Bronchial epithelial cell (primary cell): ENCODE data around the gene STAM. TPM values are rescaled to one million over a fixed set of nuclear protein-coding genes. Genes with fewer than 3 reads are reported as not detected.

Experiments used
- DNase-seq: peaks from one replicate; pipeline ENCODE4 v3.0.0-alpha.2; 2010; ENCODE audit warnings: low read depth
- FAIRE-seq: peaks from 2 replicates; lab custom pipeline; 2011; peaks lifted over from hg19 to GRCh38; lab: Jason Lieb, UNC
- H3K27me3 ChIP-seq: 2 replicates; pipeline ENCODE4 v1.5.1; 2011; ENCODE audit warnings: low read length; ENCODE audit not compliant: control insufficient read depth, insufficient read depth
- H3K36me3 ChIP-seq: 2 replicates; pipeline ENCODE4 v1.5.1; 2011; ENCODE audit warnings: low read length; ENCODE audit not compliant: control insufficient read depth, insufficient read depth
- H3K4me3 ChIP-seq: 2 replicates; pipeline ENCODE4 v1.5.1; 2011; ENCODE audit warnings: mild to moderate bottlenecking, low read depth, low read length, control low read depth
- total RNA-seq: library from RNA; depleted of rRNA; stranded (reverse); fragments of >200 nt; gene quantifications from 2 replicates; pipeline ENCODE4 v1.2.1, GENCODE V29; 2014
- TF ChIP-seq, protein P1 (sequence below): IDR thresholded peaks from 2 replicates; pipeline ENCODE4 v1.5.1; 2011; ENCODE audit warnings: mild to moderate bottlenecking, moderate library complexity, low read length, control low read depth, inconsistent platforms; ENCODE audit not compliant: insufficient read depth, severe bottlenecking

Gene STAM
- total RNA-seq, 1 donor from 2014 or later = 21.9 TPM

DNA sequence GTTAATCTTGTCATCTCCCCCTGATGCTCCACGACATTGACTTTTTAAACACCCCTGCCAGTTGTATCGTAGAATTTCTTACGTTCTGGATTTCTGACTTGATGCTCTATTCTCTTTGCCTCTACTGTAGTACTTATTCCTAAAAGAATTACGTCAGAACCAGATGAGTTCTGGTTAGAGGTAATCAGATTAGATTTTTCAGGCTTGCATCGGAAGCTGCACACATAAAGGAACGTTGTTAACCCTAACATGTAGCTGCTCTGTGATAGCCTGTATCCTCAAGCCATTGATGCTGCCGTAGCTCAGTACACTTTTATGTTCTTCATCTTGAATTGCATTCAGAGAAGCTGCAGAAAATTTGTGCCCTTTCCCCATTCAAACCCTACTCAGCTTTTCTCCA, 81.8 kb downstream of the STAM start:
- no peaks in the 10 kb centered on the region for H3K36me3 ChIP-seq
- FAIRE-seq (no peak), DNase-seq (no peak)
- H3K27me3 ChIP-seq = no peaks in the 10 kb centered on the region
- TF ChIP-seq, protein P1, sequence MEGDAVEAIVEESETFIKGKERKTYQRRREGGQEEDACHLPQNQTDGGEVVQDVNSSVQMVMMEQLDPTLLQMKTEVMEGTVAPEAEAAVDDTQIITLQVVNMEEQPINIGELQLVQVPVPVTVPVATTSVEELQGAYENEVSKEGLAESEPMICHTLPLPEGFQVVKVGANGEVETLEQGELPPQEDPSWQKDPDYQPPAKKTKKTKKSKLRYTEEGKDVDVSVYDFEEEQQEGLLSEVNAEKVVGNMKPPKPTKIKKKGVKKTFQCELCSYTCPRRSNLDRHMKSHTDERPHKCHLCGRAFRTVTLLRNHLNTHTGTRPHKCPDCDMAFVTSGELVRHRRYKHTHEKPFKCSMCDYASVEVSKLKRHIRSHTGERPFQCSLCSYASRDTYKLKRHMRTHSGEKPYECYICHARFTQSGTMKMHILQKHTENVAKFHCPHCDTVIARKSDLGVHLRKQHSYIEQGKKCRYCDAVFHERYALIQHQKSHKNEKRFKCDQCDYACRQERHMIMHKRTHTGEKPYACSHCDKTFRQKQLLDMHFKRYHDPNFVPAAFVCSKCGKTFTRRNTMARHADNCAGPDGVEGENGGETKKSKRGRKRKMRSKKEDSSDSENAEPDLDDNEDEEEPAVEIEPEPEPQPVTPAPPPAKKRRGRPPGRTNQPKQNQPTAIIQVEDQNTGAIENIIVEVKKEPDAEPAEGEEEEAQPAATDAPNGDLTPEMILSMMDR = no peak
- no peak overlapping the region for H3K4me3 ChIP-seq

DNA sequence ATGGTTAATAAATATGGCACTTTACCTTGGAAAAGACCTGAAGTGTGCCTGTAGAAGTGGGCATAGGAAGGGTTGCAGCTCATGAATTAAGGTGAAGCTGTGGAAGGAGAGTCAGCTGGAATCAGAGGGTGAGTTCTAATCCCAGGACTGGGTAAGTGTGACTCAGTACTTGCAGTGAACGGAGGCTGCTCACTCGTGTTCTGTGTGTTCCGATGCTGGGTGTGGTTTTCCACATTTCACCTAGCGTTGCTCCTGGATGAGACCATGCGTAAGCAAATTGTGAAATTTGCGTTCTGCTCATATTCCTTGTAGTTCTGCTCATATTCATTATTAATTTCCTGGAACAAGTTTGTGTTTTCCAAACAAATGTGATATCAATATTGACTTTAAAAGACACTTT, 85.7 kb downstream of the STAM start:
- DNase-seq (peak; percentile 16), FAIRE-seq (no peak)
- H3K4me3 ChIP-seq = no peak overlapping the region
- TF ChIP-seq, protein P1 = no peak
- H3K27me3 ChIP-seq = no peaks in the 10 kb centered on the region
- no peaks in the 10 kb centered on the region for H3K36me3 ChIP-seq

DNA sequence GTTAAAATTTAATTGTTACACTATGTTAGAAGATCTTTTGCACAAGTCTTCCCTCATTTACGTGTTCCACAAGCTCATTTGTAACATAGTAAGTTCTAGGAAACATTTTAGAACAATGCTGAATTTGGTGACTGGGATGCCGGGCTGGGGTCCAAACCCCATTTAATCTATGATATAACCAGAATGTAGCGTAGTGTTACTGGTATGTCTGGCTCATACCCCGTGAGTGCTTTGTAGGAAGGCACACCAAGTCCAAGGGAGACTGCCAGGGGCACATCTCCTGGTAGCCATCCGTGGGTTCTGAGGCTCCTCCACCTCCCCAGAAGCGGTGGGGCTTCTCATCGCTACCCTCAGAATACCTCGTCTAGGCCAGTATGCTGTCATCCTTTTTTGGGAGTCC, 86.7 kb downstream of the STAM start:
- FAIRE-seq (no peak), DNase-seq (no peak)
- no peaks in the 10 kb centered on the region for H3K27me3 ChIP-seq
- TF ChIP-seq, protein P1 = no peak
- H3K36me3 ChIP-seq = no peaks in the 10 kb centered on the region
- H3K4me3 ChIP-seq = no peak overlapping the region

DNA sequence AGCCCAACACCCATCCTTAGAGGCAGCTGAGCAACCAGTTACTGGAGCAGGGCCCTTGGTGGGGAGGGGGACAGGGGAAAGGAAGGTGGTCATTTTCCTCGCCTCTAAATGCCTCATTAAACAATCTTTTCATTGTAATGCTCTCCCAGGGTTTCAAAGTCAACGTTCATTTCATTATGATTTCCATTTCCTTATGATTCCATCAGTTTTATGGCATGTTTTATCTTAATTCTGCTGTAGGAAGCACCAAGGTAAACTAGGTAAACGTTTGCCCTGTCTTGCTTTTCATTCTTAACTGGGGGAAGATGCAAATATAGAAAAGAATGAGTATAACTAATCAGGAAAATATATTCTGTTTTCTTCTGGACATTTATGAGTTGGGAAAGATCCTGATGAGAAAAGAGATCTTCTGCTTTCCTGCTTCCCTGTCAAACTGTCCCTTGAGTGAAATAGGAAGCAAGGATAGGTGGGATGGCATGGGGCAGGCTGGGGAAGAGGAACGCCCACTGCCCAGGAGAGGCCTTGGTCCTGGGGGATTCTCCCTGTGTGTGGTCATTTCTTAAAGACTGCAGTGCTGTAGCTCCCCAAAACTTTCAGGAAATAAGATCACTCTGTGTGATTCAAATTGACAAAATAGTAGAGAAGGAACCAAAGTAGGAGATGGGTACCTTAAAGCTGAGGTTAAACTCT, 87.5 kb downstream of the STAM start:
- Histone ChIP-seq H3K36me3 (no peaks in the 10 kb centered on the region), H3K27me3 (no peaks in the 10 kb centered on the region), H3K4me3 (no peak overlapping the region)
- FAIRE-seq (no peak), DNase-seq (no peak)
- TF ChIP-seq, protein P1 = no peak

DNA sequence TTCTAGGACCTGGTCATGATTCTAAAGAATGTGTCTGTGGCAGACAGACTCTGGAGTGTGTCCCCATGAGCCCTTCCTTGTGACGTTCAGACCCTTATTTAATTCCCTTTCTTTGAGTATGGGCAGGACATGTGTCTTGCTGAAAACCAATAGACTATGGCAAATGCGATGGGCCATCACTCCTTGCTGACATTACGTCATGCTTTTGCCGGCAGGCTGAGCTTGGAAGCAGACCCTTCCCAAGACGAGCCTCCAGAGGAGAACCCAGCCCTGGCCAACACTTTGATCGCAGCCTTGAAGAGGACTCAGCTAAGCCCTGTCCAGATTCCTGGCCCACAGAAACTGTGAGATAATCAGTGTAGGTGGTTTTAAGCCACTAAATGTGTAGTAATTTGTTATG, 89.7 kb downstream of the STAM start:
- DNase-seq = no peak
- no peak overlapping the region for H3K4me3 ChIP-seq
- no peaks in the 10 kb centered on the region for H3K27me3 ChIP-seq
- H3K36me3 ChIP-seq = no peaks in the 10 kb centered on the region
- FAIRE-seq = no peak
- TF ChIP-seq, protein P1 = no peak
